Activated T-cell treated with anti-CD3 and anti-CD28 coated beads, Interleukin-2, amount 50 U/mL, for 4 hours (primary cell): Measurements from ENCODE around the gene SMCHD1. TPM values are rescaled to one million over a fixed set of nuclear protein-coding genes. Genes with fewer than 3 reads are reported as not detected.
A peak's percentile ranks its signal among the peaks of the same experiment; 100 is the strongest.

ENCODE experiments used
- ATAC-seq, 2 donors: fragments of 200-7000 bp; cut with Tn5 transposase; one replicate each; pipeline ENCODE4 v1.10.0; 2021
- DNase-seq: peaks from one replicate; pipeline ENCODE4 v3.0.0-alpha.2; 2020
- H3K27me3 Mint-ChIP-seq: one replicate; pipeline ENCODE4 v1.8.0; 2021; ENCODE audit warnings: low read depth, mixed read lengths
- H3K36me3 Mint-ChIP-seq: one replicate; pipeline ENCODE4 v1.8.0; 2022; ENCODE audit warnings: mixed read lengths; ENCODE audit not compliant: insufficient read depth
- H3K4me1 Mint-ChIP-seq: one replicate; pipeline ENCODE4 v1.8.0; 2021; ENCODE audit warnings: low read depth, mixed read lengths
- H3K4me3 Mint-ChIP-seq: one replicate; pipeline ENCODE4 v1.8.0; 2021; ENCODE audit warnings: mild to moderate bottlenecking, moderate library complexity, mixed read lengths
- H3K9me3 Mint-ChIP-seq: one replicate; pipeline ENCODE4 v1.8.0; 2021; ENCODE audit warnings: mixed read lengths
- total RNA-seq, 3 donors: library from RNA; stranded (reverse); gene quantifications; one replicate each; pipeline ENCODE4 v1.2.1, GENCODE V29; 2021

Gene SMCHD1
- total RNA-seq = 10 to 100 TPM; 60.4 to 63.5 (median 60.7) TPM

DNA sequence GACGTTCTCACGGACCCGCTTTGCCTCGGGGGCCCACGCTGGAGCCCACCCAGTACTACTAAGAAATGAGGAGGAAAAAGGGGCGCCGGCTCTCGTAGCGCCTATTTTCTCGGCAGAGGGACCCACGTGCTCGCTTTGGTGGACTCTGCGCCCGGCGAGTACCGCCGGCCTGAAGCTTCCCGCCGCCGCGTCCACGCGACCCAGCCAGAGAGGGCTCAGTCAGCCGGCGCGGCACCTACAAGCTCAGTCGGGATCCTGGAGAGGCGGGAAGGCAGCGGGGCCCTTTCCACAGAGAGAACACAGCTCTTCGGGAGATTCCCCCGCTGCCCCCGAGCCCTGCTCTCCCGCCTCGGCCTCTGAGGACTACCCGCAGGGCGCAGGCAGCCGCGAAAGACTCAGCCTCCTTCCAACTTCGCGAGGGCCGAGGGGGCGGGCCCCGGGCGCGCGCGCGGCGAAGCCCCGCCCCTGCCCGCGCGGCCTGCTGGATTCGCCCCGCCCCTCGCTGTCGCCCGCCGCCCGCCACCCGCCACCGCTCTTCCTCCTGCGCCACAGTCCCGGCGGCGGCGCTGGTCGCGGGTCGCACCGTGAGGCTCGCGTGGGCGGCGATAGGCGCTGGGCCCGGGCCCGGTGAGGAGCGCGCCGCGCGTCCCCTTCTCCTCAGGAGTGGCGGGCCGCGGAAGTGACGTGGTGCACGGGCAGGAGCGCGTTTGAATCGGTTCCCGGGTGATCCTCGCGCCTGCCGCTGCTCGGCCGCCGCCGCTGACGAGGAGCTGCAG is at the start of gene SMCHD1:
SMCHD1 (plus strand) TSS at position 549 of the 776 bp plus-strand sequence. CDS start 350 bp downstream, outside the sequence.
- DNase-seq = peak; percentile 94
- Mint-ChIP-seq H3K9me3 (no peaks in the 10 kb centered on the region), H3K4me1 (peaks cover 36% of the 10 kb centered on the region), H3K4me3 (peak within 1 kb of the TSS; percentile 94), H3K36me3 (peaks cover 2% of the 10 kb centered on the region), H3K27me3 (no peaks in the 10 kb centered on the region)
- ATAC-seq = peak; percentile 75 to 79

DNA sequence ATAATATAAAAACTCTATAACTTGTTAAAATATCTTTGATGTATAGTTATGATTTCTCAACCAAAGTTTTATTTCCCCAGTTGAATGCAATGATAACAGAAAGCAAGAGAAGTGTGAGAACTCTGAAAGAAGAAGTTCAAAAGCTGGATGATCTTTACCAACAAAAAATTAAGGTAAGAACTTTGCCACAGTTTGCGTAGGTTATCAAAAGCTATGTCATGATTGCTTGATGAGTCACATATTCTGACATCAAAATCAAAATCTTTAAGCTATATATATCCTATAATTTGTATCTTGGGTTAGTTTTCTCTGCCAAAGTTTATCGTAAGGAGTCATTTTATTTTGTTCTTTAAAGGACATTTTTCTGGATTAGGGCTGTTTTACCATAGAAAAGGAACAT is 49.2 kb upstream of the SMCHD1 start:
- Mint-ChIP-seq H3K4me3 (peak overlapping the region; percentile 52), H3K9me3 (no peaks in the 10 kb centered on the region), H3K36me3 (peaks cover 4% of the 10 kb centered on the region), H3K27me3 (no peaks in the 10 kb centered on the region), H3K4me1 (peaks cover 51% of the 10 kb centered on the region)
- DNase-seq (no peak), ATAC-seq (peak; percentile 48 to 58)

DNA sequence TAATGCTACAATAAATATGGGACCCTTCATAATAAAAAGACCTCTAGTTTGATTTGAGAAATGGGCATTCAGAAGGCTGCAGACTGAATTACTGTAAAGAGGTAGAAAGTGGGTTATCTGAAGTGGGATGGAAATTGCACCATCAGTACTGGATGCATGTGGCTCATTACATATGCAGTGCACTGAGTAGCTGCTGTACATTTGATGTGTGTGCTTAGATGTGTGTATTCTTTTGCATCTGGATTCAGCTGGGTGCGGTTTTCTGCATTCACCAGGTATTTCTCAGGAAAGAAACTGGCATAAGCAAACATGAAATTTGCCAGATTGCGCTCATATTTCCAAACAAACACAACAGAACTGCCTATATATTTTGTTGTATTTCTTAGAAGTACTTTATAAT is 45.9 kb upstream of the SMCHD1 start:
- DNase-seq (no peak), ATAC-seq (no peak)
- Mint-ChIP-seq H3K4me1 (peaks cover 31% of the 10 kb centered on the region), H3K4me3 (no peak overlapping the region), H3K36me3 (peaks cover 7% of the 10 kb centered on the region), H3K27me3 (no peaks in the 10 kb centered on the region), H3K9me3 (peaks cover under 1% of the 10 kb centered on the region)

DNA sequence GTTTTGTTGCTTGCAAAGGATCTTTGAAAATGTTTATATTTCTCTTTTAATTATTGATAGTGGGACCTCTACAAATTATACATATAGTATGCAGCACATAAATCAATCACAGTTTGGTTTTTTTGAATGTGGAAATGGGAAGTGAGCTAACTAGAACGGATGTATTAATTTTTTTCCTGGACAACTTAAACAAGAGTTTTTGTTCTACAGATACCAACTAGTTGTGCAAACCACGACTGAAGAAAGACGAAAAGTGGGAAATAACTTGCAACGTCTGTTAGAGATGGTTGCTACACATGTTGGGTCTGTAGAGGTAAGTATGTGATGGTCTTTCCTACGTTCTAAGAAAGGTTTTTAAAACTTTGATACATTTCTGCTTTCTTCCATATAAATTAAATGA is 45.0 kb upstream of the SMCHD1 start:
- Mint-ChIP-seq H3K9me3 (peaks cover 10% of the 10 kb centered on the region), H3K4me1 (peaks cover 21% of the 10 kb centered on the region), H3K36me3 (peaks cover 14% of the 10 kb centered on the region), H3K4me3 (no peak overlapping the region), H3K27me3 (no peaks in the 10 kb centered on the region)
- ATAC-seq (no peak), DNase-seq (no peak)

DNA sequence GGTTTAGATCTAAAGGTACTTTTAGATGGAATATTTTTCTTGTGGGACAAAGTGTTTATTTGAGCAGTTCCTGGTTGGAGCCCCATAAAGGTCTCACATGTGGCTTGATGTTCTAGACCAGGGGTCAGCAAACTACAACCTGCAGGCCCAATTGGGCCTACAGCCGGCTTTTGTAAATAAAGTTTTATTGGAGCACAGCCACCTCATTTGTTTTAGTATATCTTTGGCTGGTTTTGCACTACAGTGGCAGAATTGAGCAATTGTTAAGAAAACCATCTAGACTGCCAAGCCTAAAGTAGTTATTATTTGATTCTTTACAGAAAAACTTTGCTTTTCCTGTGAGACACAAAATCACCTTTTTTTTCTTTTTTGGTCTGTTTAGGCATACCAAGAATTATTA is 42.5 kb upstream of the SMCHD1 start:
- peaks cover 10% of the 10 kb centered on the region for H3K9me3 Mint-ChIP-seq
- DNase-seq = no peak
- no peak overlapping the region for H3K4me3 Mint-ChIP-seq
- peaks cover 22% of the 10 kb centered on the region for H3K36me3 Mint-ChIP-seq
- H3K4me1 Mint-ChIP-seq = peaks cover 8% of the 10 kb centered on the region
- ATAC-seq = no peak
- H3K27me3 Mint-ChIP-seq = no peaks in the 10 kb centered on the region

DNA sequence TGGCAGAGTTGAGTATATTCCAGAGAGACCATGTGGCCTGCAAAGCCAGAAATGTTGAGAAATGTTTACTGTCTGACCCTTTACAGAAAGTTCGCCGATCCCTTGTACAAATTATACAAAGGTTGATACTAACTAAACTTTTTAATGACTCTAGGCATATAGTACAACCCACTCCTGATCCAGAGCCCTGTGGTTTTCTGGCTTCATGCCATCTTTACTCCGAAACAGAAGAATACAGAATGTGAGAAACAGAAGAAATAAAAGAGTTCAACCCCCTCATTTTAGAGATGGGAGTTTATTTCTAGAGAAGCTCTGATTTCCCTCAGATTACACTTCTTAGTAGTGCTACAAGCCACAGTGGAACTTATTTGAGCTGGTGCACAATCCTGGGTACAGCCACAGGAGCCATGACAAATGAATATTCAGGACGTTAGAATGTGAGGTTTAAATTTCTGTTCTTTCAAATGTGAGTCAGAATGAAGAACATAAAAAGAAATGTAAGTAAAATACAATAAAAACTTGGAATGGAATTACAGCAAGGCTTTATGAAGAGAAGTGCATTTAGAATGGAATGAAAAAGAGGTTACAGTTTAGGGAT is 38.0 kb upstream of the SMCHD1 start:
- DNase-seq (no peak), ATAC-seq (no peak)
- no peak overlapping the region for H3K4me3 Mint-ChIP-seq
- peaks cover 18% of the 10 kb centered on the region for H3K36me3 Mint-ChIP-seq
- H3K4me1 Mint-ChIP-seq = no peaks in the 10 kb centered on the region
- no peaks in the 10 kb centered on the region for H3K27me3 Mint-ChIP-seq
- H3K9me3 Mint-ChIP-seq = peaks cover 10% of the 10 kb centered on the region

DNA sequence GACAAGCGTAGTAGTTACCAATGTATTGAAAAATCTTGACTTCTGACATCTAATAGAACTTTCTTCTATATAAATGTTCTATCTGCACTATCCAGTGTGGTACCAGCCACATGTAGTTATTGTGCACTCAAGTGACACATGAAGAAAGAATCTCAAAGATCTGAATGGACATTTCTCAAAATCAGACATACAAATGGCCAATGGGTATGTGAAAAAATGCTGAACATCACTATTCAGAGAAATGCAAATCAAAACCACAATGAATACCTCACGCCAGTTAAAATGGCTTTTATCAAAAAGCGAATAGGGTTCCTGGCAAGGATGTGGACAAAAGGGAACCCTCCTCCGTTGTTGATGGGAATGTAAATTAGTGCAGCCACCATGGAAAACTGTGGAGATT is 37.5 kb upstream of the SMCHD1 start:
- peaks cover 15% of the 10 kb centered on the region for H3K36me3 Mint-ChIP-seq
- no peak for ATAC-seq
- DNase-seq = no peak
- no peak overlapping the region for H3K4me3 Mint-ChIP-seq
- peaks cover 10% of the 10 kb centered on the region for H3K9me3 Mint-ChIP-seq
- no peaks in the 10 kb centered on the region for H3K4me1 Mint-ChIP-seq
- no peaks in the 10 kb centered on the region for H3K27me3 Mint-ChIP-seq

DNA sequence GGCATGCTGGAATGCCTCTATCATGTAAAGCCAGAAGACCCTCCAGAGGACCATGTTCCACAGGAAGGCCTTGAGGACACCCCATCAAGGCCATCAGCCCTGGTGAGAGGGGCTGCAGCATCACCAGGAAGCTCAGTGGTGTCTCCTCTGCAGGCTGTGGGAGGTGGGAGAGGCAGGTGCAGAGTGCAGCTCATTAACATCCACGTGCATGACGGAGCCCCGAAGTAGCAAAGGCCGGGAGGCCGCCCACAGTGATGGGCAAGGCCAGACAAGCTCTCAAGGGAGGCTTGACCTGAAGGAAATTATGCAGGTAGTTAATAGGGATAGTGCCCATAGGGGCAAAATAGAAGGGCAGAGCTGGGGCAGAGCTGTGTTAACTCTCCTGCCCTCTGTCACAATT is 30.3 kb upstream of the SMCHD1 start:
- Mint-ChIP-seq H3K27me3 (no peaks in the 10 kb centered on the region), H3K9me3 (no peaks in the 10 kb centered on the region), H3K4me3 (no peak overlapping the region), H3K36me3 (no peaks in the 10 kb centered on the region), H3K4me1 (peaks cover 15% of the 10 kb centered on the region)
- DNase-seq (no peak), ATAC-seq (no peak)

DNA sequence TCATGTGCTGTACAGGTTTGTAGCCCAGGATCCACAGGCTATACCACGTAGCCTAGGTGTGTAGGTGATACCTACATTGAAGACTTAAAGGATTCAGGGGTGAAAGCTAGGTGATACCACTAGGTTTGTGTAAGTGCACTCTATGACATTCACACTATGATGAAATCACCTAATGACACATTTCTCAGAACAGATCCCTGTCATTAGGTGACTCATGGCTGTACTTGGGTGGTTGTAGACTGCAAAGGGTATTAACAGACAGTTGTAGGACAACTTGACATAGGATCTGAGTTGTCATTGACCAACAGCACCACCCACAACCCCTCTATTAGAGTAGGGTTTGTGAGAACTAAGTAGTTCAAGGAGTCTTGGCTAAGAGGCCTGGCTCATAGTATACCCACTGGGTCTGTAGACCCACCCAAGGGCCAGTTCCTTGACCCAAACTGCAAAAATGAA is 27.7 kb upstream of the SMCHD1 start:
- Mint-ChIP-seq H3K4me3 (no peak overlapping the region), H3K36me3 (no peaks in the 10 kb centered on the region), H3K27me3 (no peaks in the 10 kb centered on the region), H3K9me3 (peaks cover 8% of the 10 kb centered on the region), H3K4me1 (peaks cover 30% of the 10 kb centered on the region)
- DNase-seq (no peak), ATAC-seq (peak; percentile 98 to 99)

DNA sequence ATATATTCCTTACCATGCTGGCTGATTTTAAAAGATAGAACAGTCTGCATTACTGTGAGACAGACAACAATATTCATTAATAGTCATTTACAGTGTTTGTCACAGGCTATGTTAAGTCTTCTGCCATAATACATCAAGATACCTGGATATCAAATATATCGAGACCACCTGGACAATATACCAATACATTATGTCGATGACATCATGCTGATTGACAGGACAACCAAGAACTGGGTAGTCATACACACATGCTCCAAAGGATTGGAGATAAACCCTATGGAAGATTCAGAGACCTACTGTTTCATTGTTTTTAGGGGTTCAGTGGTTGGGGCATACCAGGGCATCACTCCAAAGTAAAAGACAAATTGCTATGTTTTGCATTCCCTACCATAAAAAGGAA is 26.5 kb upstream of the SMCHD1 start:
- Mint-ChIP-seq H3K4me1 (peaks cover 40% of the 10 kb centered on the region), H3K27me3 (no peaks in the 10 kb centered on the region), H3K9me3 (peaks cover 8% of the 10 kb centered on the region), H3K4me3 (no peak overlapping the region), H3K36me3 (no peaks in the 10 kb centered on the region)
- ATAC-seq = no peak
- no peak for DNase-seq

DNA sequence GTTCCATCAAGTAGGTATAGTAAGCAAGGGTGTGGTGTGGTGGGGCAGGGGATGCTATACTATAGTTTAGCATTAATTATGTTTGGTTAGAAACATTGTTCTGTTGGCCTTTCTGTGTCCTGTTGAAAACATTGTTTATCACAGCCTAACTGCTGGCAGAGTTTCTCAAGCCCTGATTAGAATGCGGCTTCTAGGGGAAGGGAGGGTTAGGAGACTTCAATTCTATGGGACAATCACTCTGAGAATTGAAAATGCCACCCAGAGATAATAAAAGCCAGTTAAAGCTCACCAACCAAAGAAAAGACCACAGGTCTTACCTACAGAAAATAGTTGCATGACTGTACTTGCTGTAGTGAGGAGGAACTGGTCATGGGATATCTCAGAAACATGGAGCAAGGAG is 19.9 kb upstream of the SMCHD1 start:
- no peaks in the 10 kb centered on the region for H3K27me3 Mint-ChIP-seq
- H3K4me3 Mint-ChIP-seq = no peak overlapping the region
- no peak for DNase-seq
- peaks cover 11% of the 10 kb centered on the region for H3K9me3 Mint-ChIP-seq
- ATAC-seq = no peak
- H3K36me3 Mint-ChIP-seq = no peaks in the 10 kb centered on the region
- H3K4me1 Mint-ChIP-seq = peaks cover 57% of the 10 kb centered on the region

DNA sequence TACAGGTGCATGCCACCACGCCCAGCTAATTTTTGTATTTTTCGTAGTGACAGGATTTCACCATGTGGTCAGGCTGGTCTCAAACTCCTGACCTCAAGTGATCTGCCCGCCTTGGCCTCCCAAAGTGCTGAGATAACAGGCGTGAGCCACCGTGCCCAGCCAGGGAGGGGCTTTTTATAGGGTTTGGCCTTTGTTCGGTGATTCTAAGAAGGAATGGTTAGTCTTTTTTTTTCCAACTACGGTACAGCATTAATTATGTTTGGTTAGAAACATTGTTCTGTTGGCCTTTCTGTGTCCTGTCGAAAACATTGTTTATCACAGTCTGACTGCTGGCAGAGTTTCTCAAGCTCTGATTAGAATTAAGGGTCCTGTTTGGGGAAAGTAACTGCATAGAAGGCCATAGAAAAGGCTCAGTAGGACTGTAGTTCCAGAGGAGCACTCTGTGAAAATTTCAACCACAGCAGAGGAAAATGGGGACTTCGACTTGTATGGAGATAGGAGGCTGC is 19.3 kb upstream of the SMCHD1 start:
- Mint-ChIP-seq H3K4me1 (peaks cover 57% of the 10 kb centered on the region), H3K27me3 (no peaks in the 10 kb centered on the region), H3K4me3 (peak overlapping the region; percentile 54), H3K36me3 (no peaks in the 10 kb centered on the region), H3K9me3 (peaks cover 11% of the 10 kb centered on the region)
- no peak for DNase-seq
- ATAC-seq = peak; percentile 3 to 5

DNA sequence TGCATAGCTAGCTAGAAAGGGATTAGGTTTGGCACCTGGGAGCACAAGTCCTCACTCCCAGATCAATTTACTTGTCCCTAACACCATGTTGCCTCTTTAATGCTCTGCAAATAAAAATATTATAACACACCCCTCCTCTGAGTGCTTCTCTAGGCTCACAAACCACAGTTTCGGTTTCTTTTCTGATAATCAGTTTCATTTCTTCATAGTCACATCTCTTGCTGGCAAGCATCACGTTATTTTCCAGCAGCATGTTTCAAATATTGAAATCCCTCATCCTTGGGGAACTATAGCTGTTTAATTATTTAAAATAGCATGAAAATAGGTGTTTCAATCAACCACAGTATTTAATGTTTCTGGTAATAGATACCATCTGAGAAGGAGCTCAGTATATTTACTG is 13.9 kb upstream of the SMCHD1 start:
- DNase-seq = no peak
- H3K27me3 Mint-ChIP-seq = no peaks in the 10 kb centered on the region
- H3K9me3 Mint-ChIP-seq = no peaks in the 10 kb centered on the region
- H3K36me3 Mint-ChIP-seq = no peaks in the 10 kb centered on the region
- ATAC-seq = peak; percentile 66 to 67
- peak overlapping the region; percentile 71 for H3K4me3 Mint-ChIP-seq
- peaks cover 7% of the 10 kb centered on the region for H3K4me1 Mint-ChIP-seq

DNA sequence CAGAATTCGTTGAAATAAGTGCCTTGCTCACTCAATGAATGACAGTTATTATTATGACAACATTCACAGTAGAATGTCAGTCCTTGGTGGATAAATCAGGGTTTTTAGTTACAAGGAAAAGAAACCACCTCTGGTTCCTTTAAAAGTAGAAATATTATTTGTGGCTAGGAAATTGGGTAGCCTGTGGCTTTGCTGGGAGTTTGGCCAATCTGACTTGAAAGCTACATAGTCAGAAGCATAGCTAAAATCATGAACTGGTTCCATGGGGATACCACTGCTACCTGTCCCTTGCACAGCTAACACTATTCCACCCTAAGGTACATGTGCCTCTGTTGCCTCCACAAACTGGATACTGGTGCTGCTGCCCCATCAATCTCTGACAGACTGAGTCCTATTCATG is 12.8 kb upstream of the SMCHD1 start:
- Mint-ChIP-seq H3K9me3 (no peaks in the 10 kb centered on the region), H3K27me3 (no peaks in the 10 kb centered on the region), H3K4me3 (no peak overlapping the region), H3K4me1 (no peaks in the 10 kb centered on the region), H3K36me3 (no peaks in the 10 kb centered on the region)
- no peak for ATAC-seq
- DNase-seq = no peak

DNA sequence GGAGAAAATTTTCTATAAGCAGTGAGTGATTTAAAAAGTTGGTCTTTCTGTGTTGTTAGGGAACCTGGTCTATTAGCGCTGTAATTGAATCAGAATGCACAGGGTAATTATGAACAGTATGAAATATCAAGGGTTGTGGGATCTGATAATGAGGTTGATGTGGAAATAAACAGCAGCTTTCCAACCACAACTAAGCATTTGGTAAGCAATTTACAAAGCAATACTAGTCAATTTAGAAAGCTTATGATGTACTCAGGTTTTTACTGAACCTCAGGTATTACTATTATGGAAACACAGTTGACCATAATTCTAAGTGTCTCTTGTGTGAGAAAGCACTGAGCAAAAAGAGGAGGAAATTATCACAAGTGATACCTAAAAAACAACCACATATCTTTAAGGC is 11.0 kb upstream of the SMCHD1 start:
- H3K27me3 Mint-ChIP-seq = no peaks in the 10 kb centered on the region
- no peaks in the 10 kb centered on the region for H3K9me3 Mint-ChIP-seq
- DNase-seq (no peak), ATAC-seq (peak; percentile 67)
- H3K4me3 Mint-ChIP-seq = no peak overlapping the region
- no peaks in the 10 kb centered on the region for H3K4me1 Mint-ChIP-seq
- H3K36me3 Mint-ChIP-seq = no peaks in the 10 kb centered on the region
